VCaP (cell line): ENCODE results near the gene OPRL1.

Experiments
- H3K27ac ChIP-seq: fragments of 450-650 bp; 2 replicates; pipeline ENCODE4 v1.5.1; 2017
- CTCF ChIP-seq: fragments of 450-650 bp; conservative IDR thresholded peaks from 2 replicates; pipeline ENCODE4 v1.5.1; 2017; ENCODE audit warnings: mild to moderate bottlenecking, moderate library complexity

OPRL1 gene

GRCh38 chr20:64065974-64066343, 13.9 kb upstream of the OPRL1 start:
- no peak overlapping the region for H3K27ac ChIP-seq

DNA sequence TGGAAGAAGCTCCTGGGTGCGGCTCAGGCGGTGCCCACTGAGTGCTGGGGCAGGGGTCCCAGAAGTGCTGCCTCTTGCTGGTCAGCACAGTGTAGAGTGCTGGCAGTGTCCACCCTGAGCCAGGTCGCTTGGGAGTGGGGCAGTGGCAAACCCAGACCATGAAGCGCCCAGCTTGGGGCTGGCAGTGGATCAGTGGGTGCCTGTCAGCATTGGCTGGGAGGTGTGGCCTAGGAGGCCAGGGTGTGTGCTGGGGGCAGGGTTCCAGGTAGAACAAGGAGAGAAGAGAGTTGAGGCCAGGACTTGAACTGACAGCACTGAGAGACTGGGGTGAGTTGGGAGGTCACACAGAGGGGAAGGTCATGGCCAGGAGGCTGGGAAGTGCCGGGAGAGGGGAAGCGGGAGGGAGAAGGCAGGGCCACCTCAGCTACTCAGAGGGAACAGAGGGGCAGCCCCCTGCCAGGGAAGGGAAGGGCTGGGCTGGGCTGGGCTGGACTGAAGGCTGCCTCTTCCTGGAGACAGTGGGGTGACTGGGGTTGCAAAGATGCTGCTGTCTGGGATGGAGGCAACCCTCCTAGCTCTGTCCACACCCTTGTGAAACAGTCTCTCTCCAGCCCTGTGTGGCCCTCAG, 12.8 kb upstream of the OPRL1 start:
- H3K27ac ChIP-seq, result no peak overlapping the region
- TF ChIP-seq CTCF, result no peak

More at GRCh38 chr20:64065974-64066343, 13.9 kb upstream of the OPRL1 start:
- TF ChIP-seq CTCF, result no peak

DNA sequence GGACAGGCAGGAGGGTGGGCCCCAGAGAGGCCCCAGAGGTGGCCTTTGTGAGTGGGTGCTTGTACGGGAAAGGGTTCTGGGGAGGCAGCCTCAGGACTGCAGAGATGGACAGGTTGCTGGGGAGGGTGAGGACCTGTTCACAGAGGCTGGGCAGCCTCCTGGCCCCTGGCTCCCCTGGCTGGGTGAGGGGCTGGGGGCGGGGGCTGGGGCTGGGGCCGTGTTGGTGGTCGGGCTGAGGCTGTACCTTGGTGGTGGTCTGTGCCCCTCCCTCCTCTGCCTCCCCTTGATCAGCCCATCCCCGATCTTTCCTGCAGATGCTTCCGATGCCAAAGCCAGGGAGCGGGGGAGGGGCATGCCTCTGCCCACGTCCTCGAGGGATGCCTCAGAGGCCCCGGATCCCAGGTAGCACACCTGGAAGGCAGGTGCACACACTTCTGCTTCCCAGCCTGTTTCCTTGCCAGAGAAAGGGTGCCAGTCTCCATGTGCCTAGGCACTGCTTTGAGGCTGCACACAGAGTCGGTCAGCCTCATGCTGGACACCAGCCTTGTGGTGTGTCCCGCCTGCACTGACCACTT, 12.1 kb upstream of the OPRL1 start:
- TF ChIP-seq CTCF, result no peak
- no peak overlapping the region for H3K27ac ChIP-seq

DNA sequence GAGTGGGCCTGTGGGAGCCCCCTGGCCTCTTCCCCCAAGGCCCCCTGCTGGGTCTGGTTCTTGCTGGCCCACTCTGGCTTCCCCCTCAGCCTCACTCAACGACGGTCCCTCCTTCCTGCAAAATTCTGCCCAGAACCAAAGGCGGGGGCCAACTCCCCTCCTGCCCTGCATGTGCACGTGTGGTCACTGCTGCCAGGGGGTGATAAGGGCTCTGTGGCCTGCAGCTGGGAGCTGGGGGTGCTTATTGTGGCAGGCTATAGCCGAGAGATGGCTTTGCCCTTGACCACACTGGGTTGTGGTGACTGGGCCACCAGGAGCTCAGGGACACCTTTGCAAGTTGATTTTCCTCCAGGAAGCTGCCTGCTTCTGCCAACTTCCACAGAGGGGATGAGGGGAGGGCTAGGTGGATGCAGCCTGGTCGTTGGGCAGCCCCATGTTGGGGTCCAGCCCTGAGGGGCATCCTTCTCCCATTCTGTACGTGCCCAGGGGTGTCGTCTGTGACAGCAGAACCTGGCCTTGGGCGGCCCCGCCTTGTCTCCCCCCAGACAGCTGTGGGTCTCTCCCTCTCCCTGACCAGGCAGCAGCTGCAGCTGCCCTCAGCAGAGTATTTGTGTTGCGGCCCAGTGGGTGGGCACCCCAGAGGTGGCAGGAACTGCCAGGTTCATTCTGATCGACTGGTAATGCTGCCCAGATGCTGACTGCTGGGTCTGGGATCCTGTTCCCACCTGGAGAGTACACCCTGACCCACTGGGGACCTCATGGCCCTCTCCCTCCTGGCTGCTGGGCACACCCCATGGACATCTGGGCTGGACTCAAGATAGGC, 11.3 kb upstream of the OPRL1 start:
- no peak for TF ChIP-seq CTCF
- H3K27ac ChIP-seq, result no peak overlapping the region

GRCh38 chr20:64069209-64069613, 10.7 kb upstream of the OPRL1 start:
- TF ChIP-seq CTCF, result no peak
- H3K27ac ChIP-seq, result no peak overlapping the region

- peak; percentile 97 for TF ChIP-seq CTCF
- no peak overlapping the region for H3K27ac ChIP-seq
Measured at GRCh38 chr20:64069614-64070243, 10.2 kb upstream of the OPRL1 start.

GRCh38 chr20:64070244-64070993, 9.5 kb upstream of the OPRL1 start:
- H3K27ac ChIP-seq, result no peak overlapping the region
- TF ChIP-seq CTCF, result no peak
